Activated CD8-positive, alpha-beta memory T cell treated with anti-CD3 and anti-CD28 coated beads, Interleukin-2, amount 50 U/mL, for 4 hours (primary cell): ENCODE data around the gene MAPK9.

Source experiments
- DNase-seq: peaks from one replicate; pipeline ENCODE4 v3.0.0-alpha.2; 2020

MAPK9 gene

GRCh38 chr5:180201051-180201987 is 90.6 kb downstream of the MAPK9 start:
- no peak for DNase-seq

- DNase-seq: no peak
Measured at GRCh38 chr5:180199390-180199789, 92.5 kb downstream of the MAPK9 start.

GRCh38 chr5:180198208-180198607 is 93.7 kb downstream of the MAPK9 start:
- no peak for DNase-seq

- no peak for DNase-seq
Measured at GRCh38 chr5:180197016-180197702, 94.7 kb downstream of the MAPK9 start.

GRCh38 chr5:180194410-180195345 is 97.2 kb downstream of the MAPK9 start:
- no peak for DNase-seq

GRCh38 chr5:180193749-180194375 is 98.0 kb downstream of the MAPK9 start:
- no peak for DNase-seq

- no peak for DNase-seq
Measured at GRCh38 chr5:180191716-180192115, 100.2 kb downstream of the MAPK9 start.

GRCh38 chr5:180187767-180188166 is 104.1 kb downstream of the MAPK9 start:
- no peak for DNase-seq
